Activated CD4-positive, alpha-beta T cell treated with anti-CD3 and anti-CD28 coated beads for 1 hour (primary cell): ENCODE results near the gene WDR4.
"Not testable (repeated sequence)": the region's sequence is repeated elsewhere in the genome, so short reads cannot be mapped to it uniquely, and the experiment has no call there.

Experiments used
- DNase-seq: peaks from one replicate; pipeline ENCODE4 v3.0.0-alpha.2; 2020

WDR4 gene

DNA sequence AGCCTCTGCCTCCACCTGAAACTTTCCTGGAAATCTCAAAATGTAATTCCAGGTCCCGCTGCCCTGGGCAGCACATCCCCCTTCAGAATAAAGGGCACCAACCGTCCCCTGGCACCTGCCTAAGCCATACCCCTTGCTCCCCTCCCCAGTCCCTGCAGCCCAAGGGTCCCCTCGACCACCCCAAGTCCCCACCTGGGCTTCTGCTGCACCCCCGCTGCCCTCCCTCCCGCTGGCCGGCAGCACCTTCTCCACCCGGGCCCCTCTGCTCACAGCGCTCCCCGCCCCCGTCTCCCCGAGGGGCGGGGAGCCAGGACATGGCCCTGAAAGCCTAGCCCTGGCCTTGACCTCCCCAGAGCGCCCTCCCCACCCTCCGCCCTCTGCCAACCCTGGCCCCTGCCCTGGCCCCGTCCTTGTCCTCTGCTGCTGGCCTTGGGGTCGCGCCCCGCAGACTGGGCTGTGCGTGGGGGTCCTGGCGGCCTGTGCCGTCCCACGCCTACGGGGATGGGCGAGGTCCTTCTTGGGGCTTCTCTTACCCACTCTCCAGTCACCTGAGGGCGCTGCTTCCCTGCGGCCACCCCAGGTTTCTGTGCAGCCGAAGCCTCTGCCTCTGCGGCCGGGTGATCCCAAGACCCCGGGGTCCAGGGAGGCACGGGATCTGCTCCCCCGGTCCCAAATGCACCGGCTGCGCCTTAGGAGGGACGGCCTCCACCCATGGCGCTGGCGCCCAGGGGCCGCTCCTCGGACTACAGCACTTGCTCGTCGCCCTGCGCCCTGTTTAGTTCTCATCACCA is 41.7 kb downstream of the WDR4 start:
- no peak for DNase-seq

DNA sequence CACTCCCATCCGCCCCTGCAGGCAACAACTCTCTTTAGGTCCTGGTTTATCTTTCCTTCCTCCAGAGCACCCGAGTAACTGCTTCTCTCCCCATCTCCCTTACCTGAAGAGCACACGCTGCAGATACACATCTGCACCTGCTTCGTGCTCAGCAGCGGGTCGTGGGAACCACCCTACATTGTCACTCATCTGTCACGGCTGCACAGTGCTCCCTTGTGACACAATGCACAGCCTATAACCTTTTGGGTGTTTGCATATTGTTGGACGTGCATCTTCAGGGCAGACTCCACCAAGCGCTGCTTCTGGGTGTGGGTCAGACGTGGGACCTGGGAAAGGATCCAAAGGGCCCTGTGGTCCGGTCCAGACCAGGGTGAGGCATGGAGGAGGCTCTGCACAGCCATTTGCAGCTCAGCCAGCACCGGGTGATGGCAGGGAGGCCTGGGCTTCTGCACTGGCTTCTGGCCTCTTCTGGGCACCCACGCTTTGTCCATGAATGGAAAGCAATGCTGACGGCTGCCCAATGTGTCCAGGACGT is 42.5 kb downstream of the WDR4 start:
- DNase-seq = no peak

DNA sequence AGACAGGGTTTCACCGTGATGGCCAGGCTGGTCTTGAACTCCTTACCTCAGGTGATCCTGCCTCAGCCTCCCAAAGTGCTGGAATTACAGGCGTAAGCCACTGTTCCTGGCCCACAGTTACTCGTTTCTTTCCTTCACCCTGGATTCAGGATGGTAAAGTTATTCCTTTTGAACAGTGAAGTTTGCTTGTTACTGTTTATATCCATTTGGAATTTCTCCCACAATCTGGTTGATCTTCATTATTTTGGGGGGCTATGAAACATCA is 43.0 kb downstream of the WDR4 start:
- no peak for DNase-seq

DNA sequence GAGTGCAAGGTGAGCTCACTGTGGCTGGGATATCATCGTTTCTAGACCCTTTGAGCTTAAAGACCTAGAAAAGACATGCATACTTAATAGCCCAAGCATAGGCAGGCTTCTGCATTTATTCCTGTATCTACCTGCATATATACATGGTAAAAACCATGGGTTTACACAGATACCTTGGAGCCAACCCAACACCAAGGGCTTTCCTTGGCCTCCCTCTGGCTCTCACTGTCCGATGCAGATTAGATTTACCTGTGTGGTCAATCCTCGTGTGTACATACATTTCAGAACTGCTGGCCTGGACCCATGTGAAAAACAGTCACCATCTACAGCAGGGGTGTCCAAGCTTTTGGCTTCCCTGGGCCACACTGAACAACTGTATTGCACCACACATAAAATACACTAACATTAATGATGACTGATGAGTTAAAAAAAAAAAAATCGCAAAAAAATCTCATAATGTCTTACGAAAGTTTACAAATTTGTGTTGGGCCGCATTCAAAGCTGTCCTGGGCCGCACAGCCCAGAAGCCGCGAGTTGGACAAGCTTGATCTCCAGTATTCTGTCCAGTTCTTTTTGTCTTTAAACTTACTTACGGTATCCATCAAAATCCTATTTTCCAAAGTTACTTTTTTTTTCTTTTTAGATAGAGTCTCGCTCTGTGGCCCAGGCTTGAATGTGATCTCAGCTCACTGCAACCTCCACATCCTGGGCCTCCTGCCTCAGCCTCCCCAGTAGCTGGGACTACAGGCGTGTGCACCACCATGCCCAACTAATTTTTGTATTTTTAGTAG is 43.5 kb downstream of the WDR4 start:
- no peak for DNase-seq

DNA sequence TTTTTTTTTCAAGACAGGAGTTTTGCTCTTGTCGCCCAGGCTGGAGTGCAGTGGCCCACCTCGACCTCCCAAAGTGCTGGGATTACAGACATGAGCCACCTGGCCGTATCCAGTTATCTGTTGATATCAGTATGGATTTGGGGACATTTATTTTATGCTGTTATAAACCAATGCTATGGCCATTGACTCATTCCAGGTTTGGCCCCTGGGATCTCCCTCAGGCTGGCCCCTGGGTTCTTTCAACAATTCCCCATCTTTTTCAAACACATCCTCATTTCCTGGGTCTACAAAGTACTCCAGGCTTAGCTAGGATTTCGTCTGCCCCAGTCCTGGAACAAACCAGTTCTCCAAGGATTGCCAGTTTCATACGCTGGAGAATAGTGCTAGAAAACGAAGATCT is 44.1 kb downstream of the WDR4 start:
- no peak for DNase-seq

DNA sequence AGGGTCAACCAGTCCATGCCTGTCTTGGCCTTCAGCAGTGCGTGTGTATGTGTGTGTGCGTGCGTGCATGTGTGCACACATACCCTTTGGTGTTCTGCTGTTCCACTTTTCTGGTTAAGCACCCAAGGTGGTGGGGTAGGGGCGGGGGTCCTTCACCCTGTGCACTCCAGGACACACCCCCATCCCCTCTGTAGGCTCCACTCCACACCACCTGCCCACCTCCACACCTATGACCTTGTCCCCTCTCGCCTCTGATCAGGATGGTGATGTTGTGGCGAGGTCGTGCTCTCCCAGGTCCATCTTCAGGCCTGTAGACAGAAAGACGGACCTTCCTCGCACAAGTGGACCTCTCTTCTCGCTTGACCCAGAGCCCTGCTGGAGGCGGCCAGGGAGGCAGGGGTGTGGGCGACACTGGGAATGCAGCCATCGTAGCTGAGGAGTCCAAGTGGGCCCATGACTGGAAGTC is 44.6 kb downstream of the WDR4 start:
- DNase-seq = no peak

DNA sequence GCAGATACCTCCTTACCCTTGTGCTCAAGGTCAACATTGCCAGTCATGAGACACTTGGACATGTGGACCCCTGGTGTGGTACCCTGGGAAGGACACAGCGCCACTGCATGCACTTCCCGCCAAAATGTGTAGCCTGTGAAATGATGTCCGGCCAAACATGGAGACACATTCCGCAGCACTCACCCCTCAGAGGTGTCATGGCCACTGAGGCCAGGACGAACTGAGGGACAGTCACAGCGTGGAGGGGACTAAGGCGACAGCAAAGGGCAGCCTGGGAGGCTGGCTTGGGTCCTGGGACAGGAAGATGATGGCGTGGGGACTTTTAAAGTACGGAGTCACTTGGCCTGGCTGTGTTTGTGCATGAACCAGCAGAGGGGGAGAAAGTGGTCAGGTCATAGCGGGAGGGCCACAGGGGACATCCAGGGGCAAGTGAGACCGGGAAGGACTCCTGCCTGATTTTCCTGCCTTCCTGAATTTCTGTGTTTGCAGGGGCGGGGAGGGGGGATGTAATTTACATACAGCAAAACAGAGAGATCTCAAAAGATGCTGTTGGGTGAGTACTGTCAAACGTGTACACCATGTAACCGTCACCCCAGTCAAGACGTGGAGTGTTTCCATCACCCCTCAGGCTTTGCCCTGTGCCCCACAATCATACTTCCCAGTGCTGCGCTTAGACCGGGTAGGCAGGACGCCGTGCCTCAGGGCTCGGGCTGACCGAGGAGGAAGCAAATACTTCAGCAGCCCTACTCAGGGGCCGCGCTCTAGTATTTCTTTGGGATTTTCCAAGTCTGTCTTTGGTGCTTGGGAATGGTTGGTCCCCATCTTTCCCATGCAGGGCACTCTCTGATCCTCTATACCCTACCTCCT is 45.2 kb downstream of the WDR4 start:
- no peak for DNase-seq

DNA sequence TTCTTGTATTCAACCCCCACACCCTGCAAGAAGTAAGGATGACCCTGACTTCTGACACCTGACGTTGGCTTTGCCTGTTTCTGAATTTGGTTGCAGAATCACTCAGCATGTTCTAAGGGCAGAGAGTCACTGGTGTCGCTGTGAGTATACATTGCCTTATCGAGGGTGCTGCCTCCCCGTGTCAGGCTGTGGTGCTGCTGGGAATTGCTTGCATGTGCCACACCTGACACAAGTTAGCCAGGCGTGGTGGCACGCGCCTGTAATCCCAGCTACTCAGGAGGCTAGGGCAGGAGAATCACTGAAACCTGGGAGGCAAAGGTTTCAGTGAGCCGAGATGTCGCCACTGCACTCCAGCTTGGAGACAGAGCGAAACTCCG is 45.9 kb downstream of the WDR4 start:
- peak; percentile 36 for DNase-seq

DNA sequence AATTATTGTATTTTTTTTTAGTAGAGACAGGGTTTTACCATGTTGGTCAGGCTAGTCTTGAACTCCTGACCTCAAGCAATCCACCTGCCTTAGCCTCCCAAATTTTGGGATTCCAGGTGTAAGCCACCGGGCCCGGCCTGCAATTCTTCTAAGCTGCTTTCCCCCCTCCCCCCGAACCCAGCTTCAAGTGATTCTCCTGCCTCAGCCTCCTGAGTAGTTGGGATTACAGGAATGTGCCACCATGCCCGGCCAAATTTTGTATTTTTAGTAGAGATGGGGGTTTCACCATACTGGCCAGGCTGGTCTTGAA is 47.1 kb downstream of the WDR4 start:
- DNase-seq = not testable (repeated sequence)

DNA sequence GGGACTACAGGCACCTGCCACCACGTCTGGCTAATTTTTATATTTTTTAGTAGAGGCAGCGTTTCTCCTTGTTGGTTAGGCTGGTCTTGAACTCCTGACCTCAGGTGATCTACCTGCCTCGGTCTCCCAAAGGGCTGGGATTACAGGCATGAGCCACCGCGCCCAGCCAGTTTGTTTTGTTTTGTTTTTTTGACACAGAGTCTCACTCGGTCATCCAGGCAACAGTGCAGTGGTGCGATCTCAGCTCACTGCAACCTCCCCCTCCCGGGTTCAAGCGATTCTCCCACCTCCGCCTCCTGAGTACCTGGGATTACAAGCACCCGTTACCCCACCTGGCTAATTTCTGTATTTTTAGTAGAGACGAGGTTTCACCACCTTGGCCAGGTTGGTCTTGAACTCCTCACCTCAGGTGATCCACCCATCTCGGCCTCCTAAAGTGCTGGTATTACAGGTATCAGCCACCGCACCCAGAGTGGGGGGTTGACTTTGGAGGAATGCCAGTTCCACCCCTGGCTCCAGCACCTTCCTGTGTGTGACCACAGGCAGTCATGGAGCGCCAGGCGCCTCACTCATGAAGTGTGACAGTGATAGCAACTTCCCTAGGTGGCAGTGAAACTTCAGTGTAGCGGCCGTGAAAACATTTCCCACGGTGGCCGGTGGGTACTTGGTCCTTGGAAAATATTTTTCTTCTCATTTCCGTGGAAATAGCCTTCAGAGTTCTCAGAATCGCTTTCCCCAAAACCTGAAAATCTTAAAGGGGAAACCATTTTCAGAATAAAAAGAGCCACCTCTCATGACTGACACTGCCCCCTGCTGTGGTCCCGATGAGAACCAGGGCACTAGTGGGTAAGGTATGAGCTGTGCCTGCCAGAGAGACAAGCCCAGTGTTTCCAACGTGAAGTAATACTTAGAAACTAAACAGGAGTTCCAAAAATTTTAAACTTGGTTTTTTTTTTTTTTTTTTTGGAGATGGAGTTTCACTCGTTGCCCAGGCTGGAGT is 48.6 kb downstream of the WDR4 start:
- no peak for DNase-seq

DNA sequence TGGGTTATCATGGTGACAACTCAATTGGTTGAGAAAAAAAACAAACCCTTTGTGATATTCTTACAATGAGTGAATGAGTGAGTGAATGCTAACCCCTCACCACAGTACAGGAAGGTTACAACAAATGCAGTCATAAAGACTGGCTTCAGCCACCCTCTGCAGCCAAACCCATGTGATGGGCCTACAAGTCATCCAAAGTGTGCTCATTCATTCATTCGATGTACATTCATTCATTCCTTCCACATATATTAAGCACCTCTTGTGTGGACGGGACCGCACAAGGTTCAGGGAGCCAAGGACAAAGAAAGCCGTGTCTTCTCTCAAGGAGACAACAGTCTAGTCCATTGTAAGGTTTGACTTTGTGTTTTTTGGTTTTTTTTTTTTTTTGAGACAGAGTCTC is 49.4 kb downstream of the WDR4 start:
- DNase-seq = no peak

DNA sequence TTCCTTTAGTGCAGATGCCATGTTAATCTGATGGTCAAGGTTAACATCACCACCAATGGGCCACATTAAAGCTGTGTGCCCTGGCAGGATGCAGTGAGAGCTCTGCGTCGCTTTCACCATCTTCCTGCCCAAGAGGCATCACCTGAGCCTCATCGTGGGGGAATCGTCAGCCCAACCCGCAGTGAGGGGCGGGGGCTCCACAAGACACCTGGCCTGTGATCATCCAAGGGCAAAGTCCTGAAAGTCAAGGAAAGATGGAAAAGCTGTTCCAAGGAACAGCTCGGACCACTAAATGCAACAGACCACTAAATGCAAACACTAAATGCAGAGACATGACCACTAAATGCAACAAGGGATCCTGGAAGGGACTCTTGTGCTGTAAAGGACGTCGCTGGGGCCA is 49.9 kb downstream of the WDR4 start:
- no peak for DNase-seq

DNA sequence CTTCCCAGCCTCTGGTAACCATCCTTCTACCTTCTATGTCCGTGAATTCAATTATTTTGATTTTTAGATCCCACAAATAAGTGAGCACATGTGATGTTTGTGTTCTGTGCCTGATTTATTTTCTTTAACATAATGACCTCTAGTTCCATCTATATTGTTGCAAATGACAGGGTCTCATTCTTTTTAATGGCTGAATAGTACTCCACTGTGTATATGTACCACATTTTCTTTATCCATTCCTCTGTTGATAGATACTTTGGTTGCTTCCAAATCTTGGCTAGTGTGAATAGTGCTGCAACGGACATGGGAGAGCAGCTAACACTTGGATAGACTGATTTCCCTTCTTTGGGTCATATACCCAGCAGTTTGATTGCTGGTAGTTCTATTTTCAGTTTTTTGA is 51.8 kb downstream of the WDR4 start:
- DNase-seq = no peak

DNA sequence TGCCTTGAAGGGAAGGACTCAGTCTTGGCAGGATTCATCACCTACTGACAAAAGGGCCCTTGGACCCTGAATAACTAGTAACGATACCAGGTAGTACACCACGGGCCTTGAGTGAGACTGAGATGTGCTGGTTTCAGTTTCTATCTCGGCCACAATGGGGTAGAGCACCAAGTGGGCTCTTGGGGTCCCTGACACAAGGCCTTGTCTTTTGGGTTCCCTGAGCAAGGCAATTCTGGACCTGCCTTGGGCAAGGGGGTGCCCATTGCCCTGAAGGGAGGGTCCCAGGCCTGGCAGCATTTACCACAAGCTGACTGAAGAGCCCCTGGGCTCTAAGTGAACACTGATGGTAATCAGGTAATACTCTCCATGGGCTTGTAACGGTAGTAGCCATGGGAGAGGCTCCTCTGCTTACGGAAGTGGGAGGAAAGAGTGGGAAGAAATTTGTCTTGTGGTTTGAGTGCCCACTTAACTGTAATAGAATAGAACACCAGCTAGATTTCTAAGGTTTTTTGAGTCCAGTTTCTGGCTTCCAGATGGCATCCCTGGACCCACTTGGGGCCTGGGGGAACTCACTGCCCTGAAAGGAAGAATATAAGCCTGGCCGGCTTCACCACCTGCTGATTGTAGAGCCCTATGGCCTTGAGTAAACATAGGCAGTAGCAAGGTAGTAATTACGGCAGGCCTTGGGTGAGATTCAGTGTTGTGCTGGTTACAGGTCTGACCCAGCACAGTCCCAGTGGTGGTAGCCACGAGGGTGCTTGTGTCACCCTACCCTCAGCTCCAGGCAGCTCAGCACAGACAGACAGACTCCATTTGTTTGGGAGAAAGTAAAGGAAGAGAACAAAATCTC is 58.5 kb downstream of the WDR4 start:
- no peak for DNase-seq

DNA sequence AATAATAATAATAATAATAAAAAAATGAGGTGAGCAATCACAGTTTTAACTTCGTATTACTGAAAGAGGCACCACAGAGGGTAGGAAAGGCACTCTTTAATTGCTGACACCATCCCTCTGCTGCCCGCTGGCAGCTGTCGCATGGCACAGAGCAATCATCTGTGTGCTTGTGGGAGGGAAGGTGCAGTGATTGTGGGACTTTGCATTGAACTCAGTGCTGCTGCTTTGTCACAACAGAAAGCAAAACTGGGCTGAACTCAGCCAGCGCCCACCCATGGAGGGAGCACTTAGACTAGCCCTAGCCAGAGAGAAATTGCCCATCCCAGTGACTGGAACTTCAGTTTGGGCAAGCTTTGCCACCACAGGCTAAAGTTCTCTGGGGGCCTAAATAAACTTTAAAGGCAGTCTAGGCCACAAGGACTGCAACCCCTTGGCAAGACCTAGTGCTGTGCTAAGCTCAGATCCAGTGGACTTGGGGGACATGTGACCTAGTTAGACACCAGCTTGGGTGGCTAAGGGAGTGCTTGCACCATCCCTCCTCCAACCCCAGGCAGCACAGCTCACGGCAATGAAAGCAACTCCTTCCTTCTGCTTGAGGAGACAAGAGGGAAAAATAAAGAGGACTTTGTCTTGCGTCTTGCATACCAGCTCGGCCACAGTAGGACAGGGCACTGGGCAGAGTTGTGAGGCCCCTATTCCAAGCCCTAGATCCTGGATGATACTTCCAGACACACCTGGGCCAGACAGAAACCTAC is 59.3 kb downstream of the WDR4 start:
- DNase-seq = no peak

DNA sequence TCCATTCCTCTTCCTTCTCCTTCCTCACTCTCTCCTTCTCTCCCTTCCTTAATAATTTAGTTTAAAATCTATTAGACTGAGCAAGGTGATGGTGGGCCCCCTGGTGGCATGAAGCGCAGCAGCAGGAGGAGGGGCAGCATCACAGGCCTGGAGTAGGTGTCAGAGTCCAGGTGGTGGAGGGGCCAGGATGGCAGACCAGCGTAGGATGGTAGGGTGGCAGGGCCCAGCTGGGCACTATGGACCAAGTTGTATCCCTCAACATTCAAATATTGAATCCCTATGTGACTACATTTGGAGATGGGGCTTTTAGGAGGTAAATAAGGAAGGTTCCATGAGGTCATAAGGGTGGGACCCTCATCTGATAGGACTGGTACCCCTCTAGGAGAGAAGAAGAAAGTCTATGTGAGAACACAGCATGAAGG is 61.0 kb downstream of the WDR4 start:
- peak; percentile 46 for DNase-seq

DNA sequence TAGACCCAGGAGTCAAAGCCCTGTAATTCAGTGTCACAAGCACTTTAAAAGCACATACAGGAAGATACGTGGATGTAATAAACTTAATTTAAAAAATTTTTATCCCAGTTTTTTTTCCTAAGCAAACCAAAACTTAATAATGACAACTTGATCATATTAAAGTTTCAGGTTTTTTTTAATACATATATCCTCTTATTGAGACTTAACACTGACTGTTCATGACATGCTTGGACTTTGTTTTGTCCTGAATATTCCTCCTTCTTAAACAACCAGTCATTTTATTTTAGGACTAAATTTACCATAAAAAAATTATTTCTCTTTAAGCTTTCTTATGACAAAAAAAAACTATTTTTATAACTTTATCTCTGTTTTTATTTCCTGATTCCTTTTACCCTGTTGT is 64.1 kb downstream of the WDR4 start:
- no peak for DNase-seq

DNA sequence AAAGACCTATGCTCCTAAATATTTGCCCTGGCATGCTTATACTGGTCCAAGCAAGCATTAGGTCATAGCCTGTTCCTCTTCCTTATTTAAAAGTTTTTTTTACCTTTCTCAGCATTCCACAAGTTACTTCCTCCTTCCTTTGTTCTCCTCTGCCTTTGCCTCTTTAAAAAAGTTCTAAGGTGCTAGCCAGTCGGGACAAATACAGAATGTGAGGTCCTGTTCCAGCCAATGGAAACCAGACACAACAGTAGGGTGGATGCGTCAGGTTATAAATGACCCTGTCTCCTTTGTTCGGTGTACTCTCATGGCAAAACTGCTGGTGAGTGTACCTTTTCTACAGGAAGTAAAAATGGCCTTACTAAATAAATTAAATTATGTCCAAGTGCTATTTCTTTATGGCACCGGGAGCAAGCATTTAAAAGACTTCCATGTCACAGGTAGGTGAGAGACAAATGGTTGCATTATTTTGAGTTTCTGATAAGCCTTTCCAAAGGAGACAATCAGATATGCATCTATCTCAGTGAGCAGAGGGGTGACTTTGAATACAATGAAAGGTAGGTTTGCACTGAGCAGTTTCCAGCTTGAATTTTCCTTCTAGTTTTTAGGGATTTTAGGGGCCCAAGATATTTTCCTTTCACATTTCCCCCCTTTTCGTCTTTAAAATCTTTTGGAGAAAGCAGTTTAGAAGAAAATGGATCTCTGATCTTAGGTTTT is 66.7 kb downstream of the WDR4 start:
- DNase-seq = not testable (repeated sequence)

DNA sequence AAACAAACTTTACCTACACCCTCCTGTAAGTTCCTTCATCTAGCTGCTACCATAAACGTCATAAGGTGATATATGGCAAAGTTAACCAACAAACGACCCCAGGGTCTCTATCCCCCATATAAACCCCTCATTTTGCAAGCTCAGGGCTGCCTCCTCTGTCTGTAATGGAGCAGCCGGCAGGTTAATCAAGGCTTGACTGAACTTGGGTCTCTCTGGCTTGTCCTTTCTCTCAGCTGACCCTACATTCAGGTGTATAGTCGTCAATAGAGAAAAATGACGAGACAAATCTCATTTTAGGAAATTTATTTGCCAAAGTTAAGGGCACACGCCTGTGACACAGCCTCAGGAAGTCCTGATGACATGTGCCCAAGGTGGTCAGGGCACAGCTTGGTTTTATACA is 67.4 kb downstream of the WDR4 start:
- no peak for DNase-seq
